Right forelimb (tissue), 1 donor: ENCODE results near the gene PPP1R9A.
"Not testable (repeated sequence)": the region's sequence is repeated elsewhere in the genome, so short reads cannot be mapped to it uniquely, and the experiment has no call there.

Experiments used
- DNase-seq: peaks from one replicate; pipeline ENCODE4 v3.0.0-alpha.2; 2018

PPP1R9A gene

DNA sequence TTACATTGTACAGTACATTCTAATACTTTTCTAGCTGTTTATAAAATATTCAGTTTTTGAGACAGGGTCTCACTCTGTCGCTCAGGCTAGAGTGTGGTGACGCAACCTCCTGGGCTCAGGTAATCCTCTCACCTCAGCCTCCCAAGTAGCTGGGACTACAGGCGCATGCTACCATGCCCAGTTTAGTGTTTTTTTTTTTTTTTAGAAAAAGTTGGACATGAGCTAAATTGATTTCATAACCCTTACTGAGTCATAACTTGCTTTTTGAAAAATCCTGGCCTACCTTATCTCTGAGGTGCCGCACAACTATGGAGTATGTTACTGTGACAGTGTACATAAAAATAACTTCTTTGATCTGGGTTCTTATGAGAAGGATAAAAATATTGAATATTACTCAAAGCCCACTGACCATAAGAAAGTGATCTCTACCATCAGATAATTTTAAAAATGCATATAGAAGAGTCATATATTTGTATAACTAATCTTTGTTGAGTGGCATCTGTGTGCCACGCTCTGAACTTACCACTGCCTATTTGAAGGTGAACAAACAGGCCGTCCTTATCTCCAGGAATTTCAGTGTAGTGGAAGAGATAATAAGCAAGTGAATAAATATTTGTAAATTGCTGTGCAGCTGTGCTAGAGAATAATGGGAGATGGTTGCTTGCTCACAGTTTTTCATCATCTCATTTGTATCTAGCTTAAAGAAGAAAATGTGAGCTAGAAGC is 73.2 kb downstream of the PPP1R9A start:
- no peak for DNase-seq

DNA sequence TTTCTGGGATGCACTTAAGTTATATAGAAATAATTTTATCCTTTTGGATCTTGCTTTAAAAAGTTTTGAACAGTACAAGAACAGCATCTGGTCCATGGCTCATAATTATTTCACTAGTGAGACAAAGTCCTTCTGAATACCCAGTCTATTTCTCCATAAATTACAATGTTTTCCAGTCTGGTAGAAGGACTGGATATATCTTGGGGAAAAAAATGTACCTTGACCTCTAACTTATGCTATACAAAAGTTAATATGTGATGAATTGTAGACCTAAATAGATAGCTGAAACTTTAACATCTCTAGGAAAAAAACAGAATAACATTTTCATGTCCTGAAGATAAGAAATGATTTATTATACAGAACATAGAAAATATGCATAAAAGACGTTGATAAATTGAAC is 88.5 kb downstream of the PPP1R9A start:
- DNase-seq = no peak

DNA sequence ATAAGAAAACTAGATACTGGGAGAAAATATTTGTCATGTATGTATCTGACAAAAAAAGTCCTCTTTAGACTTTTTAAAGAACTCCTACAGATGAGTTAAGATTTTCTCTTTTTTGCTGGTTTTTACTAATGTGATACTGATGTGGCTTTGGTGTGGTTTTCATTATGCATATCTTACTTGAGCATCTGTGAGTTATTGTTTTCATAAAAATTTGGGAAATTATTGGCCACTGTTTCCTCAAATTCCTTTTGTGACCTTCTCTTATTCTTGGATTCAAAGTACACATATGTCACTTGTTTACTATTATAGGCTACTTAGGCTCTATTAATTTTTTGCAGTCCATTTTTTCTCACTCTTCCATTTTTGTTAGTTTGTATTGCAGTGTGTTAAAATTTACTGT is 89.0 kb downstream of the PPP1R9A start:
- no peak for DNase-seq

- DNase-seq = no peak
These were observed 90.2 kb downstream of the PPP1R9A start for GRCh38 chr7:94997547-94997946.

DNA sequence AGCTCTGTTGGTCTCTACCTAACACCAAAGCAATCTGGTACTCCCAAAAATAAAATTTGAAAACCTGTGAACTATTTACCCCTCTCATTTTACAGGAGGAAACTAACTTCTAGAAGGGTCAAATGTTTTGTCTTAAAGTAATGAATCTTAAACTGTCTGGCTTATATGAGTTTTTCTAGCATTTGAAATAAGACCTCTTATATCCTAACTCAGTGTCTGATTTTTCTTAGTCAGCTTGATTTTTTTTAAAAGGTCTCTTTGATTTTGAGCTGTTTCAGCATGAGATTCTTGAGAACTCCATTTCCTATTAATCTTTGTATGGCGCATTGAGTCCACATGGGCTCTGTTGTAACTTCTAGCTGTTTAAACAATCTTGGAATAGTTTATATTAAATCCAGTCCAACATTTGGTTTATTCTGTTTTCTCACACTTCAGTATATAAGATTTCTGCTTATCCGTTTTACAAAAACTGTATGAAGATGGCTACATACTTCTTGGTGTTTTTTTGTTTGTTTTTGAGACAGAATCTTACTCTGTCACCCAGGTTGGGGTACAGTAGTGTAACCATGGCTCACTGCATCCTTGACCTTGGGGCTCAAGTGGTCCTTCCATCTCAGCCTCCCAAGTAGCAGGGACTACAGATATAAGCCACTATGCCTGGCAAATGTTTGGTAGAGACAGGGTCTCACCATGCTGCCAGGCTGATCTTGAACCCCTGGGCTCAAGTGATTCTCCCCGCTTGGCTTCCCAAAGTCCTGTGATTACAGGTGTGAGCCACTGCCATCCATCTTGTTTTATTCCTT is 91.1 kb downstream of the PPP1R9A start:
- no peak for DNase-seq

DNA sequence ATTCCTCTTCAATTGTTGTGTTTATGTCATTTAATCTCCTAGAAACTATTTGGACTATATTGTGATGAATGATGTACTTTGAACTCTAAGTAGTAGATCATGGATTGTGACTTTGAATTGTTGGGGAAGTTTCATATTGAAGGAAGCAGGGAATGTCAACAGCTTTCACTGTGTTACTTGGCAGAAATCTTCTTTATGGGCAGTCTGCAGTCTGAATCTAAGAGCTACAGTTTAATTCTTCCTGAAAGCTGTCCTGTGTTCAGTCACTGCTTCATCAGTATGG is 91.6 kb downstream of the PPP1R9A start:
- no peak for DNase-seq

GRCh38 chr7:94999601-95000000 is 92.2 kb downstream of the PPP1R9A start:
- DNase-seq = not testable (repeated sequence)

- no peak for DNase-seq
These were observed 93.9 kb downstream of the PPP1R9A start for GRCh38 chr7:95001258-95001657.

GRCh38 chr7:95001815-95002561 is 94.6 kb downstream of the PPP1R9A start:
- DNase-seq = no peak

DNA sequence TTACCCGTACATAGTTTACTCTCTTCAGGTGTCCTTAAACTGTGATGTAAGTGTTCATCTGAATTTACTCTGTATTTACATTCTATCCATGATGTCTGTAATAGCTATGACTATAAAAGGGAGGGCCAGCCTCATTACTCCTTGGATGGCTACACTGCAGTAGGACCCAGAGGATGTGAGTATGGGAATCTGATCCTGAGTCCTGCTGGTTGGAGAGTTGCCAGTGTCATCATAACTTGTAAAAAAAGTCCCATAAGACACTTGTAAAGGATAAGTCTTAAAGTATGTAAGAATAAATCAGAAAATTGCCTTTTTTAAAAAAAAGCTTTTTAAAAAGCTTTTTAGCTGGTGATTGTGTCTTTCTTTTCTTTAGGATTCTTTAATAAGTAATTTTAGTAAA is 95.4 kb downstream of the PPP1R9A start:
- DNase-seq = no peak

GRCh38 chr7:95004618-95005247 is 97.3 kb downstream of the PPP1R9A start:
- DNase-seq = no peak

DNA sequence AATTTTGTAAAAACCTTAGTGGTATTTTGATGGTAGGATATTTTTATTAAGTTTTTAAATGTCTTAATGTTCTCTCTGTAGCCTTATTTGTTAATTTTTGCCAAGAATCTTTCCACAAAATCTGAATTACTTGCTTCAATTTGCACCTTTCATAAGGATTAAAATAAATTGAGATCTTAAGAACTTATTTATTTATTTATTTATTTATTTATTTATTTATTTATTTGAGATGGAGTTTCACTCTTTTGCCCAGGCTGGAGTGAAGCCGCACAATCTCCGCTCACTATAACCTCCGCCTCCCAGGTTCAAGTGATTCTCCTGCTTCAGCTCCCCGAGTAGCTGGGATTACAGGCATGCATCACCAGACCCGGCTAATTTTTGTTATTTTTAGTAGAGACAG is 98.6 kb downstream of the PPP1R9A start:
- no peak for DNase-seq

DNA sequence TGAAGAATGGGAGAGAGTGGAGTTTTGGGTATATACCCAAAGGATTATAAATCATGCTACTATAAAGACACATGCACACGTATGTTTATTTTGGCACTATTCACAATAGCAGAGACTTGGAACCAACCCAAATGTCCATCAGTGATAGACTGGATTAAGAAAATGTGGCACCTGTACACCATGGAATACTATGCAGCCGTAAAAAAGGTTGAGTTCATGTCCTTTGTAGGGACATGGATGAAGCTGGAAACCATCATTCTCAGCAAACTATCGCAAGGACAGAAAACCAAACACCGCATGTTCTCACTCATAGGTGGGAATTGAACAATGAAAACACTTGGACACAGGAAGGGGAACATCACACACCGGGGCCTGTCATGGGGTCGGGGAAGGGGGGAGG is 101.4 kb downstream of the PPP1R9A start:
- DNase-seq = not testable (repeated sequence)

DNA sequence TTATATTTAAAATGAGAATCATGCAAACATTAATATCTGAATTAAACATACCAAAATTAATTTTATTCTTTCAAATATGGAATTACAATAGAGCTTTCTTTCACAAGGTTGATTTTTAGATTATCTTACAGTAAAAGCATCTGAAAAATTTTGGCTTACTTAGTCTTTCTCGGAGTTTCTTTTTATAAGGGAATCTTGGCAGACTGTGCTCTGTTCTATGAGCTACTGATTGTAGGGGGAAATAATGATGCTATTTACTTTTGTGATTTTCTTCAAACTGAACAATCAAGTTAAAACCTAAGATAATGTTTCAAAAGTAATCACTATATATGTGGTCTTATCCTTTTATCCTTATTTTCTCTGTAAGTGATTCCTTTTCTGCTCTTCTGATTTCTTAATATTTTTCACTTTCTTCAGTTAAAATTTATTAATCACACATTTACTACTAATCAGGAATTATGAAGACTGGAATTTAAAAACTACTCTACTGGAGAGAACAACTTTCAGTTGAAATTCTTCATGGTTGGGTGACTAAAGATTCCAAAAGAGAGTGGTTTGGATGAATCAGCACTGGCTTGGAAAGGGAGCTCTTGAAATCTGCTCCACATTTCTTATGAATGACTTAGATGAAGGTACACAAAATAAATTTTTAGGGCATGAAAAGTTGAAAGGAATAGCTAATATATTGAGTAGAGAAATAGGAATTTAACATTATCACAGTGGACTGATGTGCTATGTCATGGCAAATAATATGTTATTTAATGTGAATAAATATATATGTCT is 103.9 kb downstream of the PPP1R9A start:
- no peak for DNase-seq

DNA sequence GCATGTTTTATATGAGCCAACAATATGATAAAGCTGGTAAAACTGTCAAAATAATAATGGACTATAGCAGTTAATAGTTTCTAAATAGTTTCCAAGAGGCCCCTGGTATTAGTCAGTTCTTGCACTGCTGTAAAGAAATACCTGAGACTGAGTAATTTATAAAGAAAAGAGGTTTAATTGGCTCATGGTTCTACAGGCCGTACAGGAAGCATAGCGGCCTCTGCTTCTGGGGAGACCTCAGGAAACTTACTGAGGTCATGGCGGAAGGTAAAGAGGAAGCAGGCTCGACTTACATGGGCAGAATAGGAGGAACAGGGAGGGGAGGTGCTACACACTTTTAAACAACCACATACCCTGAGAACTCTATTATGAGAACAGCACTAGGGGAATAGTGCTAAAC is 104.6 kb downstream of the PPP1R9A start:
- no peak for DNase-seq

DNA sequence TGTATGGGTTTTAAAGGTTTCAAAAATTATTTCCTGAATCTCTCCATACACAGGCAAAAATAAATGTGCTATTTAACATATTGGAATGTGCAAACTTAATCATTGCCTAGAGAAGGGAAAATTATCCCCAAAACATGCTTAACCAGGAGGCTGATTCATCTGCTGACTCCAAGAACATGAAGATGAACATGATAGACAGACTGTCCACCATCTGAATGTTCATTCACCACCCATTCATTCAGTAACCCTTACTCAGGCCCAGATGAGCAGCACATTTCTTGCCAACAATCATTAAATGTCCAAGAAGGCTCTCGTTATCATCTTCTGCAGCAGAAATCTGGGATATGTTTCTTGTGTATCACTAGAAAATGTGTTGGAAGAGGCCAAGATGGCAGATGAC is 110.6 kb downstream of the PPP1R9A start:
- no peak for DNase-seq

DNA sequence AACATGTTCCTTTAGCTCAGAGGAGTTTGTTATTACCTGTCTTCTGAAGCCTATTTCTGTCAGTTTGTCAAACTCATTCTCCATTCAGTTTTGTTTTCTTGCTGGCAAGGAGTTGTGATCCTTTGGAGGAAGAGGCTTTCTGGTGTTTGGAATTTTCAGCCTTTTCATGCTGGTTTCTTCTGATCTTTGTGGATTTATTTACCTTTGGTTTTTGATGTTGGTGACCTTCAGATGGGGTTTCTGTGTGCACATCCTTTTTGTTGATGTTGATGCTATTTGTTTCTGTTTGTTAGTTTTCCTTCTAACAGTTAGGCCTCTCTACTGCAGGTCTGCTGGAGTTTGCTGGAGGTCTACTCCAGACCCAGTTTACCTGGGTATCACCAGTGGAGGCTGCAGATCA is 118.6 kb downstream of the PPP1R9A start:
- DNase-seq = no peak

GRCh38 chr7:95026421-95027072 is 119.2 kb downstream of the PPP1R9A start:
- DNase-seq = no peak

DNA sequence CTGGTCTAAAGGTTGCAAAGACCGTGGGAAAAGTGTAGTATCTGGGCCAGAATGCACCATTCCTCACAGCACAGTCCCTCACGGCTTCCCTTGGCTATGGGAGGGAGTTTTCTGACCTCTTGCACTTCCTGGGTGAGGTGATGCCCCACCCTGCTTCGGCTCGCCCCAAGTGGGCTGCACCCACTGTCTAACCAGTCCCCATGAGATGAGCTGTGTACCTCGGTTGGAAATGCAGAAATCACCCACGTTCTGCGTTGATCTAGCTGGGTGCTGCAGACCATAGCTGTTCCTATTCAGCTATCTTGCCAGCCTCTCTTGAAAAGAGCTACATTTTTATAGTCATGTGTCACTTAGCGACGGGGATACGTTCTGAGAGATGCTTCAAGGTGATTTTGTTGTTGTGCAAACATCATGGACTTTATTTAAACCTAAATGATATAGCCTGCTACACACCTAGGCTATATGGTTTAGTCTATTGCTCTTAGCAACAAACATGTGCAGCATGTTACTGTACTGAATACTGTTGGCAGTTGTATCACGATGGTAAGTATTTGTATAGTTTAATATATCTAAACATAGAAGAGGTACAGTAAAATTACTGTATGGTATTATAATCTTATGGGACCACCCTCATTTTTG is 120.0 kb downstream of the PPP1R9A start:
- DNase-seq = no peak

DNA sequence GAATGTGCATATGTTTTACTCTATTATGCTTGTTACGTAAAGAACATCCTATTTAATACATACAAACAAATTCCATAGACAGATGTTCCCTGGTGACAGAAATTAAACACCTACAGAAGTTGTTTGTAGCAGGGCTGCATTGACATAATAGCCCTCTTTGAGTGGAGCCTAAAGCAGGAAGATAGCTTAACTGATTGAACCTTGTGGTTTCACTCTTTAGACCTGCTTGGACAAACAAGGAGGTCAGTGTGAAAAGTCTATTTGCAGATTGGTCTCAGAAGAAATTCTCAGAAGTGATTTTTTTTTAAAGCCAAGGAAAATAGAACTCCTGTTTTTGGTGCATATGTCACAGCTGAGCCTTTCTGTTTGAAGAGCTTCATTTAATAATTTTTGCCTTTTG is 121.3 kb downstream of the PPP1R9A start:
- no peak for DNase-seq

DNA sequence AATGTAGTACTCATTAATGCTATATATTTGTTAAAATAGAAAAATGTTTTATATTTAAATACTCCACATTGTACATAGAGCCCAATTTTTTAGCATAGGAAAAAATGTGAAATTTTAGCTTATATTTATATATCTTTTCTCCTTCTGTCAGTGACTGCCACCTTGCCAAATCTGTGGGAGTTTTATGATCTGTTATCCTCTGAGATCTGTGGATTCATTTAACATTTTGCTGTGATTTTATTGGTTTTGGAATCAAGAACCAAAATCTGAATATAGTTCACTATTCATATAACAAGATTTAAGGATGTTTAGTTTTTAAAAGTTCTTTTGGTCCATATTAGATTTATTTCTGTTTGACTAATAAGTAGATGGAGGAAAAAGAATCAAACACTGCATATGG is 127.9 kb downstream of the PPP1R9A start:
- no peak for DNase-seq

- DNase-seq = no peak
These were observed 133.6 kb downstream of the PPP1R9A start for GRCh38 chr7:95041031-95041430.
